HuH-7.5 (cell line): ENCODE data around the gene ARL4A.
"Not testable (repeated sequence)": the region's sequence is repeated elsewhere in the genome, so short reads cannot be mapped to it uniquely, and the experiment has no call there.

ENCODE experiments used
- DNase-seq: peaks from one replicate; pipeline ENCODE4 v3.0.0; 2011; ENCODE audit warnings: low spot score

The ARL4A gene

GRCh38 chr7:12686891-12687717 is at the start of gene ARL4A:
TSS of gene ARL4A (plus strand) at chr7:12687633. CDS start at chr7:12688255, 622 bp downstream.
- DNase-seq, result peak; percentile 97

GRCh38 chr7:12637819-12638592 is 49.4 kb upstream of the ARL4A start:
- DNase-seq, result no peak

- no peak for DNase-seq
Measured at GRCh38 chr7:12638851-12639456, 48.5 kb upstream of the ARL4A start.

- no peak for DNase-seq
Measured at GRCh38 chr7:12640299-12641096, 46.9 kb upstream of the ARL4A start.

GRCh38 chr7:12641196-12641595 is 46.2 kb upstream of the ARL4A start:
- no peak for DNase-seq

- no peak for DNase-seq
Measured at GRCh38 chr7:12642508-12642907, 44.9 kb upstream of the ARL4A start.

GRCh38 chr7:12643001-12643643 is 44.3 kb upstream of the ARL4A start:
- DNase-seq, result no peak

GRCh38 chr7:12643644-12644043 is 43.8 kb upstream of the ARL4A start:
- no peak for DNase-seq

- DNase-seq, result not testable (repeated sequence)
Measured at GRCh38 chr7:12645212-12645611, 42.2 kb upstream of the ARL4A start.

- DNase-seq, result no peak
Measured at GRCh38 chr7:12646139-12646538, 41.3 kb upstream of the ARL4A start.

GRCh38 chr7:12647364-12648219 is 39.8 kb upstream of the ARL4A start:
- DNase-seq, result no peak

- no peak for DNase-seq
Measured at GRCh38 chr7:12648704-12649261, 38.6 kb upstream of the ARL4A start.

- no peak for DNase-seq
Measured at GRCh38 chr7:12649348-12649747, 38.1 kb upstream of the ARL4A start.

- DNase-seq, result no peak
Measured at GRCh38 chr7:12650080-12650479, 37.4 kb upstream of the ARL4A start.

- DNase-seq, result no peak
Measured at GRCh38 chr7:12653110-12653509, 34.3 kb upstream of the ARL4A start.

- no peak for DNase-seq
Measured at GRCh38 chr7:12653518-12653917, 33.9 kb upstream of the ARL4A start.

GRCh38 chr7:12655161-12655560 is 32.3 kb upstream of the ARL4A start:
- DNase-seq, result no peak

- not testable (repeated sequence) for DNase-seq
Measured at GRCh38 chr7:12660423-12660822, 27.0 kb upstream of the ARL4A start.

- not testable (repeated sequence) for DNase-seq
Measured at GRCh38 chr7:12660986-12661385, 26.4 kb upstream of the ARL4A start.

- no peak for DNase-seq
Measured at GRCh38 chr7:12661581-12661980, 25.9 kb upstream of the ARL4A start.
